Omental fat pad (tissue), 4 donors: ENCODE measurements around the gene FAM3B. TPM values are rescaled to one million over a fixed set of nuclear protein-coding genes. Genes with fewer than 3 reads are reported as not detected.
A peak's percentile ranks its signal among the peaks of the same experiment; 100 is the strongest.

Source experiments
- ATAC-seq: fragments of 150-250 bp; one replicate; pipeline ENCODE4 v1.9.1; 2016; ENCODE audit warnings: mild to moderate bottlenecking, moderate library complexity; ENCODE audit not compliant: low FRiP score
- DNase-seq: peaks from one replicate; pipeline ENCODE4 v3.0.0-alpha.2; 2019; ENCODE audit warnings: low spot score
- total RNA-seq, 4 donors: library from RNA; depleted of rRNA; stranded (reverse); fragments of >200 nt; gene quantifications; one replicate each; pipeline ENCODE4 v1.1.0, GENCODE V29; 2016
- TF ChIP-seq, protein P1 (sequence below), 3 donors: fragments of 450-650 bp; IDR thresholded peaks; one replicate each; pipeline ENCODE4 v1.5.1; 2016 to 2017; ENCODE audit warnings: antibody characterized with exemption in 3 of 3, mild to moderate bottlenecking in 3 of 3, moderate library complexity in 2 of 3

Gene FAM3B
- total RNA-seq, 4 donors from 2014 or later = 0.72 to 1.8 (median 1.2) TPM; not detected in 1

DNA sequence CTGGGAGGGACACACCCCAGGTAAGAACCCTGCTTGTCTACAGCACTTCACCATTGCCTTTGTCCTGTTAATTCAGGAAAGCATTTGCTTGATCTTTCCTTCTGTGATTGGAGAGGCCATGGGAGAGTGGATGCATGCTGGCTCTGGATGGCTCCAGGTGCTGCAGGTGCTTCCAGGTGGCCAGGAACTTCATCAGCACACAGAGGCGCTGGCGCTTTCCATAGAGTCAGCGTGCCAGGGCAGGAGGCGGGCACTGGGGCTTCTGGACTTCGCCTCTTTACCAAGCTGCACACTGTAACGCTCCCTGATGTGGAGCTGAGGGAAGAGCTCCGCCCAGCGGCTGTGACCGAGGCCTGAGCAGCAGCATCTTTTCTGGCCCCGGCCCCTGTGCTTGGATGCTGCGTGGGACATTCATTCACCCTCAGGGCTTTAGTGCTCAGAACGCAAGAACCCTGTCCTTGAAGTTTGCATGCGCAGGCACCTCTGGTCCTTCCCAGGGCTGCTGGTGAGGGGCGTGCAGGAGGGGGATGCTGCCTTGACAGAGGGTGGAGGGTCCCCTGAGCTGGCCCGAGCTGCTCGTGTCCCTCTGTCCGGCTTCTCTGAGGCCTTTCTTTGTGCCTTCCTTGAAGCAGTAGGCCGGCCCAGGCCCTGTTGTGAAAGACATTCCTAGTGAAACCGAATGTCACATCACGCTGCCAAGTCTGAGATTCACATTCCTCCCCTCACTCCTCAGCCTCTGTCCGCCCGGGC, 43.6 kb downstream of the FAM3B start:
- ATAC-seq = no peak
- no peak for DNase-seq
- TF ChIP-seq, protein P1, sequence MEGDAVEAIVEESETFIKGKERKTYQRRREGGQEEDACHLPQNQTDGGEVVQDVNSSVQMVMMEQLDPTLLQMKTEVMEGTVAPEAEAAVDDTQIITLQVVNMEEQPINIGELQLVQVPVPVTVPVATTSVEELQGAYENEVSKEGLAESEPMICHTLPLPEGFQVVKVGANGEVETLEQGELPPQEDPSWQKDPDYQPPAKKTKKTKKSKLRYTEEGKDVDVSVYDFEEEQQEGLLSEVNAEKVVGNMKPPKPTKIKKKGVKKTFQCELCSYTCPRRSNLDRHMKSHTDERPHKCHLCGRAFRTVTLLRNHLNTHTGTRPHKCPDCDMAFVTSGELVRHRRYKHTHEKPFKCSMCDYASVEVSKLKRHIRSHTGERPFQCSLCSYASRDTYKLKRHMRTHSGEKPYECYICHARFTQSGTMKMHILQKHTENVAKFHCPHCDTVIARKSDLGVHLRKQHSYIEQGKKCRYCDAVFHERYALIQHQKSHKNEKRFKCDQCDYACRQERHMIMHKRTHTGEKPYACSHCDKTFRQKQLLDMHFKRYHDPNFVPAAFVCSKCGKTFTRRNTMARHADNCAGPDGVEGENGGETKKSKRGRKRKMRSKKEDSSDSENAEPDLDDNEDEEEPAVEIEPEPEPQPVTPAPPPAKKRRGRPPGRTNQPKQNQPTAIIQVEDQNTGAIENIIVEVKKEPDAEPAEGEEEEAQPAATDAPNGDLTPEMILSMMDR (IDR thresholded peaks at IDR 0.05) = no peak

DNA sequence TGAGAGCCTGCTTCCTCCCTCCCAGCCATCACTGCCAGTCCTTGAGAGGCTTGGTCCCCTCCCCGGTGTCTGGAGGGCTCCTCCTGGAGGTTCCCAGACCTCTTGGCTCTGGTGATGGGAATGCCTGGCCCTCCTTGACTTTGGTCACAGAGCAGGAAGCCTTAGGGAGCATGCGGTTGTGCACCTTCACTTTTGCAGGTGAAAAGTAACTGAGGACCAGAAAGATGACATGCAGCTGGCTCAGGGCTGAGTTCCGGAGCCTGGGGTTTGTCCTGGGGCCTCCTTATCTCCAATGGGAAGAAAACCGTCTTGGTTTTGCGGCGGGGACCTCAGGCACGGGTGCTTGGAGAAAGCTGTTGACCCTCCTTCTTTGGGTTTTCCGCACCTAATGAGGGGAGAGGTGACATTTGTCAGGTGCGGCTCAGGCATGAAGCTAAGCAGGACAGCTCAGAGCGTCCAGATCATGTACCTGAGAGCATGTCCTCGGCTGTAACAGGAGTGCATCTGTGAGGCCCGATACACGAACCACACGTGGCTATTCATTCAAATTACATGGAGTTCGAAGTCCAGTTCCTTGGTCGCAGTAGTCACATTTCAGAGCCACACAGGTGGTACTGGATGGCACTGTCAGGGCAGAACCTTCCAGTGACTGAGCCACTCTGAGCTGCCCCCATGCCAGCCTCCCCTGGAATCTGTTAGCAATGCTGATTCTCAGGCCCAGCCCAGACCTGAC, 44.6 kb downstream of the FAM3B start:
- DNase-seq = no peak
- no peak for ATAC-seq
- TF ChIP-seq, protein P1 (IDR thresholded peaks at IDR 0.05) = no peak

DNA sequence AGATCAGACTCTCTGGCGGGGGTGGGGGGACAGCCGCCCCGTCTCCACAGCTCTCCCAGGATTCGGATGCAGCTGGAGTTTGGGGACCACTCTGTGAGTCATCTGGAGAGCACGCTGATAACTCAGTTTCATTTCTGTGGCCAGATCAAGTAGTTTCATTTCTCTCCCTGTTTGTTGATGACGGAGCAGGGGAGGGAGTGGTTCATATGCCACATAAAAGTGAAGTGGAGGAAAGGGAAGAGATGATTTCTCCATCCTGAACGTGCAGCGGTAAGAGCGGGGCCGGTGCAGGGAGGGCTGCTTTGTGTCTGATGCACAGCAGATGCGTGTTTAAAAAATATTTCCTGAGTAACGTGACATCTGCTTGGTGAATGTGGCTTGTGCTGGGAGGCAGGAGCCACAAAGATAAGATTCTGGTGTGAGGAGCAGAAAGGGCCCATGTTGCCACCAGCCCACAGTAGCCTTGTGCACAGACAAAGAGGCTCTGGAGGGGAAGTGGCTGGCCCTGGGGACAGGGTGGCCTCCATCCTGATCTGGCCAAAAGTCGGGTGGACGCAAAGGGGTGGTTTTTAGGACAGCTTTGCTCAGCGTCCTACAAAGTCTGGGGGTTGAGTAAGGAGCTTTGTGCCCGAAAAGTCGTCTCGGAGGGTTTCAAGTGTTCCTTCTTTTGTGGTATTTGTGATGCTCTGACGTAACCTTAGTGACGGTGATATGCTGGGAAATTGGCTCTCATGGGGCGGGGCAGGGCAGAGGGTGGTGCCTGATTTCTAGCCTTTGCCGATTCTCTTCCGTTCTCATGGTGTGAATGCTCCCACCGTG, 45.4 kb downstream of the FAM3B start, which contains the start of gene MX2:
TSS of gene MX2 (plus strand) at position 242 of the 819 bp plus-strand sequence. CDS start 14,880 bp downstream, outside the sequence.
- peak; percentile 63 for ATAC-seq
- DNase-seq = peak; percentile 53
- TF ChIP-seq, protein P1 (IDR thresholded peaks at IDR 0.05) = no peak

DNA sequence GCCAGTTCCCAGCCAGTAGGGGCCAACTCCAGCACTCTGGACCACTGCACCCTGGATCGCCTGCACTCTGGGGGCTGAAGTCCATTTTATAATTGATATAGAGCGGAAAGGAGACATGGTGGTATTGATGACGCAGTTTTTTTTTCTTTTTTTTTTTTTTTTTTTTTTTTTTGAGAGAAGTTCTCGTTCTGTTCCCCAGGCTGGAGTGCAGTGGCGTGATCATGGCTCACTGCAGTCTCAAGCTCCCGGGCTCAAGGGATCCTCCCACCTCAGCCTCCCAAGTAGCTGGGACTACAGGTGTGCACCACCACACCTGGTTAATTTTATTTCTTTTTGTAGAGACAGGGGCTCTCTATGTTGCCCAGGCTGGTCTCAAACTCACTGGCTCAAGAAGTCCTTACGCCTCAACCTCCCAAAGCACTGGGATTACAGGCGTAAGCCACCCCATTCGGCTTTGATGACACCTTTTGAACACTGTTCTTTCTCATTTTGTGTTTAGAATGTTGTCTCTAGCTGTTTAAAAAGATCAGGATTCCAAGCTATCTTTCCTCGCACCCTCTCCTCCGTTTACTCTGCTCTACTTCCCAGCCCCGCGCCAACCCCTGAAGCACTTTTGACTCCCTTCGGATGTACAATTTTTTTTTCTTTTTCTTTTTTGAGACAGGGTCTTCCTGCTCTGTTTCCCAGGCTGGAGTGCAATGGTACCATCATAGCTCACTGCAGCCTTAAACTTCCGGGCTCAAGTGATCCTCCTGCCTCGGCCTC, 46.2 kb downstream of the FAM3B start:
- ATAC-seq (no peak), DNase-seq (no peak)
- TF ChIP-seq, protein P1 (IDR thresholded peaks at IDR 0.05) = no peak

DNA sequence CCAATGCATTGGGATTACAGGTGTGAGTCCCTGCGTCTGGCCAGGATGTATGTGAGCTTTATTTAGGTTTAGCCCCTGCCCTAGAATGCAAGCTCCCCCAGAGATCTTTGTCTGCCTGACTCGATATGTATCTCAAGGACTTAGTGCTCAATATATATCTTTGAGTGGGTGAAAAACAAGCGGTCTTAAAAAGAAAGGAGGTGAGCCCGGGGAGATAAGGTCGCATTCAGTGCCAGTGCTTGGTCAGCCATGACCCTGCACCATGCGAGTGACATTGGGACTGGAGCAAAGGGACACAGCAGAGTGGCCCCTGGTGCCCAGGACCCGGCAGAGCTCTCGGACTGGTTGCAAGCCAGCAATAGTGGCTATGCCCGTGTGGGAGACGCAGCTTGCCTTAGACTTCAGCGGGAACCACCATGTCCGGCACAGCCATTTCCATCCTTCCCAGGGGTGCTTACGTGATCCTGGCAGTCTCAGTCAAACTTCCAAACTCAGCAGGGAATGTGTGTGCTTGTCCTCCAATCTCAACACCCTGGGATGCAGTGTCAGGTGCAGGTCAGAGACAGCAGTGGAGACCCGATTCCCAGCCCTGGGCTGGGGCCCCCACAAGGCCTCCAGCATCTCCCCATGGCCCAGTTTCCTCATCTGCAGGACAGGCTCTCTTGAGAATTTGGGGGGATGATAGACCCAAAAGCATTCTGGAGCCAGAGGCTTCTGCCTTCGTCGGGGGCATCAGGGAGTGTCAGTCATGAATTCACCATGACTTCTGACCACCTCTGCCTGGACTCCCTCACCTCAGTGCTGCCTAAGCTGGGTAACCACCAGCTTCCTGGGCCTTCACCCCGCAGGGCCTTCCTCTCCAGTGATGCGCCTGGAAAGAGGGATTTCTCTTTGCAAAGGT, 47.0 kb downstream of the FAM3B start:
- no peak for DNase-seq
- TF ChIP-seq, protein P1 (IDR thresholded peaks at IDR 0.05) = no peak
- ATAC-seq = no peak
